ENCODE results near the gene ARSI.

The ARSI gene

GRCh38 chr5:150294551-150295071, 8.1 kb downstream of the ARSI start:
- DNase-seq (ENCODE audit: low read depth), result no peak
- no peak overlapping the region for H3K4me3 ChIP-seq (ENCODE audit: low read depth, low read length)
- TF ChIP-seq, protein P1, sequence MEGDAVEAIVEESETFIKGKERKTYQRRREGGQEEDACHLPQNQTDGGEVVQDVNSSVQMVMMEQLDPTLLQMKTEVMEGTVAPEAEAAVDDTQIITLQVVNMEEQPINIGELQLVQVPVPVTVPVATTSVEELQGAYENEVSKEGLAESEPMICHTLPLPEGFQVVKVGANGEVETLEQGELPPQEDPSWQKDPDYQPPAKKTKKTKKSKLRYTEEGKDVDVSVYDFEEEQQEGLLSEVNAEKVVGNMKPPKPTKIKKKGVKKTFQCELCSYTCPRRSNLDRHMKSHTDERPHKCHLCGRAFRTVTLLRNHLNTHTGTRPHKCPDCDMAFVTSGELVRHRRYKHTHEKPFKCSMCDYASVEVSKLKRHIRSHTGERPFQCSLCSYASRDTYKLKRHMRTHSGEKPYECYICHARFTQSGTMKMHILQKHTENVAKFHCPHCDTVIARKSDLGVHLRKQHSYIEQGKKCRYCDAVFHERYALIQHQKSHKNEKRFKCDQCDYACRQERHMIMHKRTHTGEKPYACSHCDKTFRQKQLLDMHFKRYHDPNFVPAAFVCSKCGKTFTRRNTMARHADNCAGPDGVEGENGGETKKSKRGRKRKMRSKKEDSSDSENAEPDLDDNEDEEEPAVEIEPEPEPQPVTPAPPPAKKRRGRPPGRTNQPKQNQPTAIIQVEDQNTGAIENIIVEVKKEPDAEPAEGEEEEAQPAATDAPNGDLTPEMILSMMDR (conservative IDR thresholded peaks at IDR 0.05; ENCODE audit: low read depth, low read length), result no peak

DNA sequence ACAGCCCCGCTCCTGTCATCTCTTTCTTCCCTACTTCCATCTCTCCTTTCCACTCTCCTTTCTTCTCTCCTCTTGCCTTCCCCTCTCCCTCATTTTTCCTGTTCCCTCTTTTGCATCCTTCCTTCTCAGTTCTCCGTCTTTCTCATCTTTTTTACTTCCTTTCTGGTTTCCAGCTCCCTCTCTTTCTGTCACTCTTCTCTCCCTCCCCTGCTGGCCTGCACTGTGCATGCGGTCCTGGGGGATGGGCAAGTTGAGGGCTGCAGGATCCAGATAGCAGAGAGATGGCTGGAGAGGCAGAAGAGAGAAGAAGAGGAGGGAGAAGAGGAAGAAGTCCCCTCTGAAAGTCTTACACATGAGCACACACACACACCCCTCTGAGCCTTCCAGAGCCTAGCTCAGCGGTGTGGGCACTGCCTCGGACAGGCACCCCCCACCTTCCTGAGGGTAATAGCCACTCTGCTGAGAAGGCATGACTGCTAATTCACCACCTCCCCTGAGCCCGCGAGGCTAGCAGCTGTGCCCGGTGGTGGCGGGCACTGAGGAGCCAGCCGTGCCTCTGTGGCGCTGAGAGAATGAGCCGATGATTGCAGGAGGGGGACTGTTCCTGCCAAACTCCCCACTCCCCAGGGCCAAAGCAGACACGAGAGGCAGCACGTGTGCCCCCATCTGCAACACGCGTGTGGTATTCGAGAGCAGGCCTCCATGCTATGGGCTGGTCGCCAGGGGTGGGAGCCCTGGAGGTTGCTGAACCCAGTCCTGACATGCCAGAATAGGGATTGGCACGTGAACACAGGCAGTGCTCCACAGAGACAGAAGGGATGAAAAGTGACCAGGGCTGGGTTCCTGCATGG, 9.4 kb downstream of the ARSI start:
- TF ChIP-seq, protein P1 (conservative IDR thresholded peaks at IDR 0.05; ENCODE audit: low read depth, low read length), result peak; percentile 4
- H3K4me3 ChIP-seq (ENCODE audit: low read depth, low read length), result no peak overlapping the region
- DNase-seq (ENCODE audit: low read depth), result no peak

DNA sequence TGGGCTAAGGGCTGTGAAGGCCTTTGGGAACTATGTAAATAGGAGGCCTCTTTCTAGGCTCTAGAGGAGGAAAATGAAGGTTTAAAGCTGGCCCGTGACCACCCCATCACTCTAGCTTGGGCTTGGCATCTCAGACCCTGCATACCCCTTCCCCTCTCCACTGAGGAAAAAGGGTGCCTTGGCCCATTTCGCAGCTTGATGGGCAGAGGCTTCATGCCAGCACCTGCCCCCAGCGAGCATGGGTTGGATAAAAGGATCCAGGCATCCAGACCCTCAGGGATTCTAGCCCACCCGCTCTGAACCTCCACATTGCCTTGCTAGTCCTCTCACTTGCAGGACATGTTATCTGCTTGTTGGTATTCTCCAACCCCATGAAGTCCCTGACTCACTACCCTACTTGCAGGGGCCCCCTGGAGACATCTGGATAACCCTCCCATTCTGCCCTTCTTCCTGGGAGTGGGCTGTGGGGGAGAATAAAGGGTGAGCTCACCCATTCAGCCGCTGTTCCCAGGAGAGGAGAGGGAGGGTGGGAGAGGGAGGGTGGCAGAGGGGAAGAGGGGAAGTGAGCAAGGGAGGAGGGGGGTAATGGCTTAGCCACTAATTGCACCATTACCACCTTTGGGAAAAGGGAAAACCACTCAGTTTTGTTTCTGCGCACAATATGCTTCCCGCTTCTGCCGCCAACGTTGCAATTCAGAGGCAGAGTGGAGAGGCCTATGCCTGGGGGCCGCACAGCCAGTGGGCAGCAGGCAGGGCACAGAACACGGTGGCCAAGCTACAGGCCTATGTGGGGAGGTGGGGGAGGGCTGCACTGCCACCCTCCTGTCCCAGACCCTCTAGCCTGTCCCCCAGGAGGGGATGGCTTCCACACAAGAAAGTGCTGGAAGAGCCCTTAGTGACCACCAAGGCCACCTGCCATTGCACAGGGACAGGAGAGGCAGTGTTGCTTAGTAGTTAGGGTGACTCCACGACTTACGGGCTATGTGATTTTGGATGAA, 11.0 kb downstream of the ARSI start:
- H3K4me3 ChIP-seq (ENCODE audit: low read depth, low read length), result no peak overlapping the region
- TF ChIP-seq, protein P1 (conservative IDR thresholded peaks at IDR 0.05; ENCODE audit: low read depth, low read length), result no peak
- no peak for DNase-seq (ENCODE audit: low read depth)

GRCh38 chr5:150289551-150290390, 12.9 kb downstream of the ARSI start, which contains the start of gene CAMK2A:
TSS of gene CAMK2A (minus strand) at chr5:150289773. CDS start at chr5:150289625, 148 bp downstream.
- no peak for DNase-seq (ENCODE audit: low read depth)
- TF ChIP-seq, protein P1 (conservative IDR thresholded peaks at IDR 0.05; ENCODE audit: low read depth, low read length), result no peak
- H3K4me3 ChIP-seq (ENCODE audit: low read depth, low read length), result no peak within 1 kb of the TSS

- H3K4me3 ChIP-seq (ENCODE audit: low read depth, low read length), result no peak overlapping the region
- no peak for DNase-seq (ENCODE audit: low read depth)
- TF ChIP-seq, protein P1 (conservative IDR thresholded peaks at IDR 0.05; ENCODE audit: low read depth, low read length), result no peak
Measured at GRCh38 chr5:150288791-150289190, 13.9 kb downstream of the ARSI start.

- DNase-seq (ENCODE audit: low read depth), result no peak
Measured at GRCh38 chr5:150288361-150288760, 14.3 kb downstream of the ARSI start.

More at GRCh38 chr5:150288361-150288760, 14.3 kb downstream of the ARSI start:
- no peak overlapping the region for H3K4me3 ChIP-seq (ENCODE audit: low read depth, low read length)
- TF ChIP-seq, protein P1 (conservative IDR thresholded peaks at IDR 0.05; ENCODE audit: low read depth, low read length), result no peak
